NCI-H1436 (cell line): Measurements from ENCODE around the gene LRIT2.
"Not testable (repeated sequence)": the region's sequence is repeated elsewhere in the genome, so short reads cannot be mapped to it uniquely, and the experiment has no call there.

ENCODE experiments used
- DNase-seq: peaks from one replicate; lab custom pipeline; 2025; lab: John Stamatoyannopoulos, UW

Gene LRIT2

GRCh38 chr10:84180386-84180785, 45.0 kb downstream of the LRIT2 start:
- DNase-seq, result not testable (repeated sequence)

DNA sequence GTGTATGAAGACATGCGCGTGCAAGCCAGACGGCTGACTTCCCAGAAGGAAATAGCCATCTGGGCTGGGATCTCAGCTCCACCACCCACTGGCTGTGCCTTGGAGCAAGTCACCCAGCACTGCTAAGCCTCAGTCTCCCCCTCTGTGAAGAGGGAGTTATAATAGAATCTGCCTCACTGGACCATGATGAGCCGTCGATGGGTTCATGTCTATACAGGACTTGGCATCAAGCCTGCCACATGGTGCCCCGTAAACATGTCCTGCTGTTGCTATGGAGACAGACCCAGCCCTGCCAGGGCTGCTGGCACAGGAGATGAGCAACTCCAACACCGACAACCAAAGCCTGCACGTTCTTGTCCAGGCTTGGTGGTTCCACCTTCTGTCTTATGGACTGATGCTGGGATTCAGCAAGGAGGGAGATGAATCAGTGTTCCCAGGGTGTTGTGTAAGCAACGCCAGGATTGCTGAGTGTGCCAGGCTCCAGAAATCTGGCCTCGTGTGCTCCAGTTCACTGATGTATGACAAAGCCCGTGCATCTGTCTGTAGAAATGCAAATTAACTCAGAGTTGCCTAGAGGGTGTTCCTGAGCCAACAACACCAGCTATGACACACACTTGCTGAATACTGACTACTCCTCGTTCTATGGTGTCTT, 46.2 kb downstream of the LRIT2 start:
- peak; percentile 34 for DNase-seq

DNA sequence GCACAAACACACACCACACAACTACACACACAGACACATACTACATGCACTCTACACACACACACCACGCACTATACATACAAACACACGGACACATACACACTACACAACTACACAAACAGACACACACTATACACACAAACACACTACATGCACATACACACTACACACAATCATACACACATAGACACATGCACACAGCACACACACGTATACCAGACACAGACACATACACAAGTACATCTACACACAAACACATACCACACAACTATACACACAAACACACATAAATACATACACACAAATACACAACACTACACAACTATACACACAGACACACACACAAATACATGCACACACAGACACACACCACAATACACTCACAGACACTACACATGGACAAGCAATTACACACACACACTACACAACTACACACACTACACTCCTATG, 47.2 kb downstream of the LRIT2 start:
- DNase-seq, result no peak

DNA sequence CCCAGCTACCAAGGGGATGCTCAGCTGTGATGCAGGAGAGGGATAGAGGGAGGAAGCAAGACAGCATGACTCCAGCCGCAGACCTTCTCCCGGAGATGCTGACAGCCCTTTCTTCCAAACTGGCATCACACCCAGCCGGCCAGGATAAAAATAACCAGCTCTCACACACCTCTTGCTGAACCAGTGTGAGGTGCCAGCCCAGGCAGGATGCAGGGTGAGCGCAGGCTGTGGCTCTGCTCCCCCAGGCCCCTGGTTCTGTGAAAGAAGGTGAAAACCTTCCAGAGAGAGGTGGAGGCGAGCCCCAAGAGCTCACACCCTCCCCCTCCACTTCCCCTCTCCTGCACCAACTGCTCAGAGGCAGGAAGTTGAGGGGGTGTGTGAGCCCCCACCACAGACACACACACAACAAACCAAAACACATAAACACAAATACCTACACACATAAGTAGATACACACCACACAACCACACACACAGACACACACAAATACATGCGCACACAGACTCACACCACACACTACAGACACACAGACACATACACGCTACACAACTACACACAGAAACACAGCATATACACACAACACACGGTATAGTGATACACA, 47.7 kb downstream of the LRIT2 start:
- no peak for DNase-seq

GRCh38 chr10:84176836-84177474, 48.4 kb downstream of the LRIT2 start:
- DNase-seq, result no peak

GRCh38 chr10:84176351-84176750, 49.0 kb downstream of the LRIT2 start:
- DNase-seq, result no peak

GRCh38 chr10:84175436-84175835, 49.9 kb downstream of the LRIT2 start:
- DNase-seq, result no peak

DNA sequence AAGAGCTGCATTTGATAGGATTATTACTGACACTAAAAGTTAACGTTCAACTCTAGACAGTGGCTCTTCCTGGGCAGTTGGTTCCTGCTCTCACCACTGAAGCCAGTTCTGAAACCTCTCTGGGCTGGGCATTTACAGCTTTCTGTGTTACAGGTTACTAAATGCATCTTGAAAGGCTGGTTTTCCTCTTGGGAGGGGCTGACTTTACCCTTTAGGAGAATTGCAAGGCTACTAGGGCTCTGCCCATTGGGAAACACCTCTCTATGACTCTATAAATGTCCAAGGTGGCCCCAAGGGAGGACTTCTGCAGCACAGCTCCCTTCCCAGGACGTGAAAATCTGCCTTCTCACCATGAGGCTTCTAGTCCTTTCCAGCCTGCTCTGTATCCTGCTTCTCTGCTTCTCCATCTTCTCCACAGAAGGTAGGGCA, 51.8 kb downstream of the LRIT2 start, which contains the start of gene GPR15LG:
Gene GPR15LG (plus strand): TSS at position 301 of the 429 bp plus-strand sequence. CDS start 51 bp downstream, at position 352.
- no peak for DNase-seq

DNA sequence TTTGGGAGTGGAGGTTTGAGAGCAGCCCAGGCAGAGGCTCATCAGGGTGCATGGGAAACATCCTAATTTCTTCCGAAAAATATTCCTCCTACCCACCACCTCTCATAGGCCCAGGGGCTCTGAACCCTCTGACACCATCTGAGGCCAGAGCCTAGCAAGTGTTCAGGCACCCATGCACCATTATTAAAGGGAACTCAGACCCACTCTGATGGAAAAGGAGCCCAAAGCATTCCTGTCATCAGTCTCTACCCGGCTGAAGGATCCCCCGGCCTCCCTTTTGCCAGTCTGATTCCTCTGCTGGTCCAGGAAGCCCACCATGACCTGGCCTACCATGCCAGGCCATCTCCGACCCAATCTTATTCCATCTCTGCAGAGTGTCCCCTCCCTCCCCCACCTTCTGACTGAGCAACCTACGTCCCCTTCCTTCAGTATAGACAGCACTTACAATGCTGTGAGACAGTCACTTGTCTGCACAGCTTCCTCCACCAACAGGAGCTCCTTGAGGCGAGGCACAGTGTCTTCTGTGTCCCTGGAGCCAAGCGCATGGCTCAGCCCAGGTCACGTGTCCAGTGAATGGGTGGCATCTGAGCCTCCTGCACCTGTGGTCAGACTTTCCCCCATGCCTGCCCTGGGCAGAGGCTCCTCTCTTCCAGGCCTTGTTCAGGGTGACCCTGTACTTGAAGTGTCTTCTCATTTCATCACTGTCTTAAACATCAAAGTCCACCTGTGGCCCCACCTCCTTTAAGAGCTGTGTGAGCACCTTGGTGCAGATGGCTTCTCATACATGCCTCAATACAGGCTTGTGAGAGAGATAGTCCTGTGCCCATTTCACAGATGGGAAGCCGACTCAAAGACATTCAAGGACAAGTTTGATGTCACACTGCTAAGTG, 52.6 kb downstream of the LRIT2 start:
- no peak for DNase-seq

- not testable (repeated sequence) for DNase-seq
These were observed 53.5 kb downstream of the LRIT2 start for GRCh38 chr10:84171700-84172466.

GRCh38 chr10:84171237-84171636, 54.1 kb downstream of the LRIT2 start:
- not testable (repeated sequence) for DNase-seq
